NCI-H748 (cell line): Measurements from ENCODE around the gene MXD3.
"Not testable (repeated sequence)": the region's sequence is repeated elsewhere in the genome, so short reads cannot be mapped to it uniquely, and the experiment has no call there.

Source experiments
- DNase-seq: peaks from one replicate; lab custom pipeline; 2025; ENCODE audit not compliant: unreplicated experiment; lab: John Stamatoyannopoulos, UW

The MXD3 gene, protein sequence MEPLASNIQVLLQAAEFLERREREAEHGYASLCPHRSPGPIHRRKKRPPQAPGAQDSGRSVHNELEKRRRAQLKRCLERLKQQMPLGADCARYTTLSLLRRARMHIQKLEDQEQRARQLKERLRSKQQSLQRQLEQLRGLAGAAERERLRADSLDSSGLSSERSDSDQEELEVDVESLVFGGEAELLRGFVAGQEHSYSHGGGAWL

DNA sequence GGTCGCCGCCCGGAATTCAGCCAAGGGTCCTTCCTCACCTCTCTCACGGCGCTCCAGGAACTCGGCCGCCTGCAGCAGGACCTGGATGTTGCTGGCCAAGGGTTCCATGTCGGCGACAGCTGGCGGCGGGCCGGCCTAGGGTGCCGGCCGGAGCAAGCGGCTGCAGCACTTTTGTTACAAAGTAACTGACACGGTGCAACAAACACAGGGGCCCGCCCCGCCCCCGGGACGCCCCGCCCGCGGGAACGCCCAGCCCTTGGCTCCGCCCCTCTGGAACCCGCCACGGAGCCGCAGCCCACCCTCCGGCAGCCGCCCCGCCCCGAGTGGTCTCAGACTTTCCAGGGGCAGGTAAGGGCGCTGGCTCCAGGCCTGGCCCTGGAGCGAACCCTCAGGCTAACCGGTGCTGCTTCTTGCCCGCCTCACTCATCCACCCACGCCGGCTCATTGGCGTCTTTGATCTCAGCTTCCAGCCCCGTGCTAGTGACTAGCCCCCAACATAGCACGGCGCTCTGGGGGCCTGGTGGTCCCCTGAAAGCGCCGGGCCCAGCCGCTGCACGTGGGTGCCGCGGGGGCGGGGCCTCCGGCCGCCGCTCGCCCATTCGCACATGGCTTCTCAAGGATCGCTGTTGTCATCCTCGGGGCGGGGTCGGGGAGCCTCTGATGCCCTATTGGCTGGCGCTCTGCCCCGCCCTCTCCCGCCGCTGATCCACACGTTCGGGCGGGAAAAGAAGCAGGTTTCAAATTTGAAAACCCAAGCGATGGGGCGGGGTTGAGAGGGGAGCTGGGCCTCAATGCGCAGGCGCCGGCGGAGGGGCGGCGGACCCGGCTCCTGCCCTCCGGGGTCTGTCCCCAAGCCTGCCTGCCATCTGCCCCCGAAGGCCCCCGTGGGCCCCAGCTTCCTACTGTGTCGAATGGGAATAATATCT, at the start of gene MXD3:
Gene MXD3 (minus strand): TSS at position 176 of the 926 bp plus-strand sequence. CDS start 68 bp downstream, at position 108.
- peak; percentile 99 for DNase-seq

DNA sequence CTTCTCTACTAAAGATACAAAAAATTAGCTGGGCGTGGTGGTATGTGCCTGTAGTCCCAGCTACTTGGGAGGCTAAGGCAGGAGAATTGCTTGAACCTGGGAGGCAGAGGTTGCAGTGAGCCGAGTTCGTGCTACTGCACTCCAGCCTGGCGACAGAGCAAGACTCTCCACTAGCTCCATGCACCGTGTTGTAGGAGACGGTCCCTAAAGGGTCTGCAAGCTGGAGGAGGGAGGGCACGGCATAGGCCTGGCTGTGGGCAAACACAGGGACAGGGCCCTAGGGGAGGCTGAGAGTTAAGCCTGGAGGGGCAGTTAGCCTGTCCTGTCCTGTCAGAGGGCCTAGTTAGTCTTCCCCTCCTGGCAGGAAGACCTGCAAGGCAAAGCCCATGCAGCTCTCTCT, 49.0 kb upstream of the MXD3 start:
- not testable (repeated sequence) for DNase-seq

DNA sequence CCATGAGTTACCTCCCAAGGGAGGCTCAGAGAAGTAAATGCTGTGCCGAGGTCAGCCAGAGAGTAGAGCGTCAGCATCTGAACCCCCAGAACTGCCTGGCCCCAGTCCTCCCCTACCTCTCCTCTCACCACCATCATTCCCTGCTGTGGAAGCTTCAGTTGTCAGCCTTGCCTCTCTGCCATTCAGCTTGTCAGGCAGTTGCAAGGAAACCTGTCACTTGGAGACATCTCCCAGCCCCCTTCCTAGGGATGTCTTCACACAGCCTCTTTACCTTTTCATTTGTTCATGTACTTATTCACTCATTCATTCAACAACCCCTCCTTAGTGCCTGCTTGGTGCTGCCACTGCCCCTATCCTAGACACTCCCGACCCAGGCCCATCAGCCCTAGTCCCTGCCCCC, 48.2 kb upstream of the MXD3 start:
- DNase-seq = no peak

DNA sequence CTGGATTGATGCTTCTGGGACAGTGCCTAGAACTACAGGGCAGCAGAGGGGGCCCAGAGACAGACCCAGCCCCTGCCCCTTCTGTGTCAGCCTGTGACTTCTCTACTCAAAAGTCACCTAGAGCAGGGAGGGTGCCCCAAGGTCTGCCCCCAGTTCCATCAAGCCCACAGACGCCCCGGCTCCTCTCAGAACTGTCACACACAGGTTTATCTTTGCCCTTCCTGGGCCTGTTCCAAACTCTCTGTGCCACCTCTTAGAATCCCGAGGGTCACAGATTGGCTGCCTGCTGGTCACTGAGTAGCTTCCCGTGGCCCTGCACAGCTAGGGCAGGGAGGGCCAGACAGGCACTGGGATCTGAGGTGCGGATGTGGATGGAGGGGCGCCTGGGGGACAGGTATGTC, 47.8 kb upstream of the MXD3 start:
- DNase-seq = no peak

DNA sequence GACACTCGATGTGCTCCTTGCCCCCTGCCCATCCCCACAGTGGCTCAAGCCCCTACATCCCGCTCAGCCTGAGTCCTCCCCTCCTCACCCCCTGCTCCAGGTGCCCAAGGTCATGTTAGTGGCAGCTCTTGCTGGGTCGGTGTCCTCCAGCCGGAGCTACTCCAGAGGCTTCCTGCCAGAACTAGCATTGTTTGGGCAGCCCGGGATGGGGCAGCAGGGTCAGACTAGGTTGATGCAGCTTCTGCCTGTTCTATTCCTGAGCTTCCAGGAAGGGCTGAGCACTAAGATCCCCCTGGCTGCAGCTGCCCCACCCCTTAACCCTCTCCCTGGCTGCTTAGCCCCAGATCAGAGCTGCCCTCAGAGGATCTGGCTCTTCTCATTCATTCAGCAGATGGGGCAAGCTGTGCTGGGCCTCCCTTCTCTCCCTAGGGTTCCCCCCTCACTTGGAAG, 46.7 kb upstream of the MXD3 start:
- no peak for DNase-seq

DNA sequence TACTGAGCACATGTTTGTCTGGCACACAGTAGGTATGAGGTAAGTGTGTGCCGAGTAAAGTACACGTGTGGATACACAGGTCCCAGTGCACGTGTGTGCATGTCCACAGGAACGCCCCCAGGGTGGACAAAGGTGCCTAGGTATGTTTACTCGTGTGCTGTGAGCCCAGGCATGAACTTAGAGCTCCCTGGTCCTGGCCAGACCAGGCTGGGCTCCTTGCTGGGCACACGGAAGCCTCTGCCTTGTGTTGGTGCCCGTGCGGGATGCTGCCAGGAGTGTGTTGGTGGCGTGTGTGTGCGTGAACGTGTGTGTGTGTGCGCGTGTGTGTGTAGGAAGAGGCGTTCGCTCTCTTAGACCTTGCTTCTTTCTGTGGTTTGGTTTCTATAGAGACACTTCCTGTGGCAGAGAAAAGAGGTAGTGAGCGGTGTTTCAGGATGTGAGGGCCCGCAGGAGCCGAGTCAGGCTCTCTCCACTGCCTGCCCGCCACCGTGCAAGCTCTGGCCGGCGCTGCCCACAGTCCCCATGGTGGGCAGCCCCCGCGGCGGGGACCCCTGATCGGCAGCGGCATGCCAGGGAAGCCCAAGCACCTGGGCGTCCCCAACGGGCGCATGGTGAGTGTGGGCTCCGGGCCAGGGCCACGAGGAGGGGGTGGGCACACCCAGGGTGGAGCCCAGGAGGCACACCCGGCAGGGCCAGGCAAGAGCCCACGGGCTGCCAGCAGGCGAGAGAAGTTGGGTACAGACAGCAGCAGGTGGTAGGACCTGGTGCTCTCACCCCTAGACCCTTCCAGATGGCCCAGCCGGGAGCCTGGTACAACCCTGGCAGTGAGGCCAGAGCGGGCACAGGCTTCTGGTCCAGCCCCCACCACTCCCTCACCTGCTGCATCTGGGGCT, 46.0 kb upstream of the MXD3 start, which contains the start of gene RGS14:
Gene RGS14 (plus strand): TSS at position 466 of the 893 bp plus-strand sequence. CDS start 101 bp downstream, at position 567.
- DNase-seq = peak; percentile 73

DNA sequence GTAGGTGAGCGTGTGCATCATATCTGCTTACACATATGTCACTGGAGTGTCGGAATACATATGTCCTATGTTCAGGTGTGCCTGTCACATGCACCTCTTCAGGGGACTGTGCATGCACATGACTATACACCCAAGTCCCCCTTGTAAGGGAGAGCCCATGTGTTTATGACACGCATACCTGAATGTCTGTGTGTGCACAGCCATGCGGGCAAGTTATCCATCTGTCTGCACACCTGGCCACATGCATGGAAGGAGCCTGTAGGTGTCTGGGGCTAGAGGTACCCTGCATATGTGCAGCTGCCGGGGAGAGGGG, 45.4 kb upstream of the MXD3 start:
- DNase-seq = no peak

DNA sequence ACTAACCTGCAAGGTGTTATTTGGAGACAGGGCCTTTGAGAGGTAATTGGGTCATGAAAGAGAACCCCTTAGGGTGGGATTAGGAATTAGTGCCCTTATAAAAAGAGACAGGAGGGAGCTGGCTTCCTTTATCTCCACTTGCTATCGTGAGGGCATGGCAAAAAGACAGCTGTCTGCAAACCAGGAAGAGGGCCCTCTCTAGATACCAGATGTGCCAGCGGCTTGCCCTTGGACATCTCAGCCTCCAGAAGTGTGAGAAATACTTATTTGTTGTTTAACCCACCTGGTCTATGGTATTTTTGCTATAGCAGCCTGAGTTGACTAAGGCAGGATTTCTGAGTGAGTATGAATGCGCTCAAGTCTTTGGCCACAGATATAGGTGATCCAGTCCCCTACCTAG, 45.0 kb upstream of the MXD3 start:
- no peak for DNase-seq

DNA sequence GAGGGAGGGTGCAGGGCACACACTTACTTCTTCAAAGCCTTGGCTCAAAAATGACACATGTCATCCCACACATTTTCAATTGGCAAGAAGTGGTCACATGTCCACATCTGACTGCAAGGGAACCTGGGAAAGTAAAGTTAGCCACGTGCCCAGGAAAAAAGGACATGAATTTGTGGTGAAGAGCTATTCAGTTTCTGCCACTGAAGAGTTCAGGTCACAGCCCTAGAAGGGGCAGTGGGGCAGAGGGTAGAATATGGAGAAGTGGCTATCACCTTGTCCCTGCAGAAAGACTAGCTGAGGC, 44.1 kb upstream of the MXD3 start:
- DNase-seq = no peak

DNA sequence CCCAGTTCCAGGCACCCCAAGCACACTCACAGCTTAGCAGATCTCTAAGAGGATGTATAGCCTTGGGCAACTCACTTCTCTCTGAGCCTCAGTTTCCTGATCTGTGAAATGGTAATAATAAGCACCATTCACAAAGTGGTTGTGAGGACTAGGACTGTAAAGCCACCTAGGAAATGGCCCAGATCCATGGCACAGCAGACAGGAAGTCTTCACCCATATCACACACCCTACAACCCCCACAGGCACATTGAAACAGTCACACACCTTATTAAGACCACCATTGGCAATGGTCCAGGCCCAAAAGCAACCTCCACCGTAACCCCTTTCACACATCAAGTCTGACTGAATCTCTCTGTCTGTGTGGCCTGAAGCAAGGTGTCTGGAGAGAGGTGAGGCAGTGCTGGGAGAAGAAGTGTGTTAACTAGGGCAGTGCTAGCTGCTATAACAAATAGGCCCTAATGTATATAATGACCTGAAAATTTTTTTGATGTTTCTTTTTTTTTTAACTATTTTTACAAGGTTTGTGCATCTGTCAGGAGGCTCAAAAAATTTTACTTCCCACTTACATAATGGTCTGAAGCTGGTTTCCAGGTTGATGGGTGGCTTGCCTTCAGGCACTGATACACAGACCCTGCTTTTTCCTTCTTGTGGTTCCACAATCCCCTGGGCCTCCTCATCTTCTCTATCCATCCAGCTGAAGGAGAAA, 43.6 kb upstream of the MXD3 start:
- DNase-seq = no peak

DNA sequence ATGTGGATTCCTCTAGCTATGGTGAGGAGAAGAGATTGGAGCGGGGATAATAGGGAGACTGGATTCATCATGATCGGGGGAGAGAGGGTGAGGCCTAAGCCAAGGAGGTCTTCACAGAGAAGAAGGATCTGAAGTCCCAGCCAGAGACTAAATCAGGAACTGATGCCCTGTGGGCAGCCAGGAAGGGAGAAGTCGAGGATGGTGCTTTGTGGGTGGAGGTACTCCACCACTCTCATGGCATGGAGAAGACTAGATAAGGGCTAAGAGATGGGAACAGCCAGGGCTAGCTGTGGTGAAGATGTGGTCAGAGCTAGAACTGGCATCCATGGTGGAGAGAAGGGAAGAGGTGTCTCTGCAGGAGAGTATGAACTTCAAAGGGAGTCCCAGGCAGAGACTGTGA, 43.0 kb upstream of the MXD3 start:
- DNase-seq = no peak

DNA sequence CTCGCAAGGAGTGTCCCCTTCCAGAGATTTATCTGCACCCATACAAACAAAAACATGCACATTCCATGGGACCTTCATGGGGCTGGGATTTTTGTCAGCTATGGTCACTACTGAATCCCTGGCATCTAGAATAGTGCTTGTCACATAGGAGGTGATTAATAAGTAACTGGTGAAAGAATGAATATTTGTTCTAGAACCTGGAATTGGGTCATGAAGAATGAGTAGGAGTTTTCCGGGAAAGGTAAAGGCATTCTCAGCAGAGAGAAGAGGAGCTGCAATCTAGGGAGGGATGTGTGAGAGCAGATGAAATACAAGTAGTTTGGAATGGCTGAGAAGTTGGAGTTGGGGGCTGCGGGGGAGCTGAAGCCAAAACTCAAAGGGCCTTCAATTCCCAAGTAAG, 42.6 kb upstream of the MXD3 start:
- no peak for DNase-seq

DNA sequence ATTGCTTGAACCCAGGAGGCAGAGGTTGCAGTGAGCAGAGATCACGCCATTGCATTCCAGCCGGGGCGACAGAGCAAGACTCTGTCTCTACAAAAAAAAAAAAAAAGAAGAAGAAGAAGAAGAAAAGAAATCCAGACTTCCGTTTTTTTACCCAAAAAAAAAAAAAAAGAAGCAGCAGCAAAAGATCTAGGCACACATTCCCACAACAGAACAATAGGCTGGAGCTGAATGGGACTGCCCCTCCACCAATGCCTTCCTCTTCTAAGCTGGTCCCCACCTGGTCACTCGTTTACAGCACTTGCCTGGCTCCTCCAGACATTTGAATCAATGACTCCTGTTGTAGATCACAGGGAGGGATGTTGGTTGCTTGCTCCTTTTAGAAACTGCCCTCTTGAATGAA, 41.4 kb upstream of the MXD3 start:
- DNase-seq = no peak

DNA sequence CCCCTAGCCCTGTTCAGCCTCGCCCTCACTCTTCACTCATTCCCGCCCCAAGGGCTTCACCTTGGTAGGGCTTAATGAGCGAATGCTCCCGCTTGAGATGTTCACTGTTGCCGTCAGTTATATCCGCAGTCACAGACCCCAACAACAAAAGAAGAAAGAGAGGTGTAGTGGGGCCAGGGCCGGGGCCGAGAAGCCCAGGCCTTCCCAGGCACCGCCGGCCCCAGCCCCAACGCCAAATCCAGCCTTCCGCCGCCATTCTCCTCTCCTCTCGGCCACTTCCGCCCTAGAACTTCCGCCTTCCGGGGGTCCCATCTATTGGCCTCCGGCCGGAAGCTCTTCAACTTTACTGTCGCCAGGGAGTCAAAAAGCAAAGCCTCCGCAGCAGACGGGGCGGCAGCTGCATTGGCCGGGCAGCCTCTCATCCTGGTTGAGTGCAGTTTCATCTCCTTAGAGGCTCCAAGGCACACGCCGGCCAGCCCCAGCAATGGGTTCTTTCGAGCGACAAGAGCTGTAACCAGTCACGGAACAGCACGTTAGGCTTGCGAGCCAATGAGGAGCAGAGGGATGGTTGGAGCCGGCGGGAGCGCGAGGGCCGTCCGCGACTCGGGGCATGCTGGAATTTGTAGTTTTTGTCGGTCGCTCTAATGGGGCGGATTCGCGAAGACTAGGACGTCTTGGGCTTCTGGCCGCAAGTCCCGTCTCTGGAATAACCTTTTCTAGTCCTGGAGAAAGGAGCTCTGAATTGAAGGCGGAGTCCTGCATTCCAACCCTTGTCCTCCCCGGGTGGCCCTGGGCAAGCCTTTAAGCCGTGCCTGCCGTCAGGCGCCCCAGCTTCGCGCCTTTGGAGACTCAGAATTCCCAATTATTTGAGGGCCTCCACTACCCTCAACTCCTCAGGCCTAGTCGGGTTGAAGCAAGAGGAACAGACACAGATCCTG, 40.0 kb upstream of the MXD3 start, which contains the start of gene LMAN2:
Gene LMAN2 (minus strand): TSS at position 277 of the 938 bp plus-strand sequence. CDS start 21 bp downstream, at position 256.
- DNase-seq = peak; percentile 94

DNA sequence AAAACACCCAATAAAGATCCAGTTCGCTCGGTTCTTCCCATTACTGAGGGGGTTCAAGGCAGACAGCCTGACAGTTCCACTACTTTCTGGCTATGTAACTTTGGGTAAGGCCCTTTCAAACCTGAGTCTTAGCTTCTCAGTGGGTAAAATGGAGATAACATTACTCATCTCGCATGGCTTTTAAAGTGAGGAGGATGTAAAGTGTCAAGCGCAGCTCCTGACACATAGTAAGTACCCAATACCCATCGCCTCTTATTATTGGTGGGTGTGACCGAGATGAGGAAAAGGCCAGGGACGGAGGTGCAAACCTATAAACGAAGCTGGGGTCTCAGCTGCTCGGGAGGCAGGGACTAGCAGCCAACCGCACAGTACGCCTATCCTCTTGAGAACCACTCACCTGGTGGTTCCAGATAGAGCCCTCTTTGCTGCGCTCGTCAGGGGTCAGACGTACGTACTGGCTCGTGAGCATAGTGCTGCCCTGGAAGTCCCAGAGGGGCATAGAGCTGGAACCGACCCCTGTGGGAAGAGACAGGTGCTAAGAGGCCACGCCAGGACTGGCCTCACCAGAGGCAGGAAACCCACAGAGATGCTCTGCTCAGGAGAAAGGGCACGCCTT, 39.2 kb upstream of the MXD3 start:
- DNase-seq = peak; percentile 68

DNA sequence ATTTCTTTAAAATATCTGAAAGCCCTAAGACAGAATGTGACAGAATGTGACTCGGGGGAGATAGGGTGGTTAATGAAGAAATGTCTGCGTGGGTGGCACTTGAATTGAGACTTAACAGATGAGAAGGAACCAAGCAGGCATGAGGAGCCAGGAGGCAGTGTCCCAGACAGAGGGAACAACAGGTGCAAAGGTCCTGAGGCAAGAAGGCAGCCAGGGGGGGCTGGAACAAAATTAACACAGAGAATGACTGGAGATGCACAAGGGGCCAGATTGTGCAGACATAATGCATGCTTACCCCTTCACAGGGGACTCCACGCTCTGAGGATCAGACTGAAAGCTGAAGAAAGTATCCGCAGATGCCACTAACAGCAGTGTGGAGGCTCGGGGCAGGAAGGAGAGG, 38.1 kb upstream of the MXD3 start:
- DNase-seq = no peak

DNA sequence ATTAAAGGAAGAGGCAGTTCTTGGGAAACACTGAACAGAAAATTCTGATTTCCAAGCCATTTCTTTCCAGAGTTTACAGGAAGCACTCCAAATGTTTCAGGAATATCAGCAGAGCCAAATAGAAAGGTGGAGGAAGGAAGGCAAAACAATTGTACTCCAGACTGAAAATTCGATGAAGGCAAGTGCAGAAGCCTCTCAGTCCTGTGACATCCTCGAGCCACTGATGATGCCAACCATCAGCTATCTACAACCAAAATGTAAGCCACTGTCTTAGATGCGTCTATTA, 37.6 kb upstream of the MXD3 start:
- DNase-seq = no peak

DNA sequence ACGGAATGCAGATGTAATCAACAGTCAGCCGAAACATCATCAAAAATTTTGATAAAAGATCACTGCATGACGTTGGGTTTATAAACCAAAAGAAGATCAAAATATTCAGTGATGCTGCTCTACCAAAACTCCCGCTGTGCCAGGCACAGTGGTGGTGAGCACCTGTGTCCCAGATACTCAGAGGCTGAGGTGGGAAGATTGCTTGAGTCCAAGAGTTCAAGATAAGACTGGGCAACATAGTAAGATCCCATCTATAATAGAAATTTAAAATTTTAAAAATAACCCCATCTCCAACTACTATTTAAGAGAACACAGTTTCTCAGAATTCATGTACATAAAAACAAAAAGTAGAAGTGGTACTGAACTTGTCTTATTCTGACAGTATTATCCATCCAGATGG, 36.0 kb upstream of the MXD3 start:
- no peak for DNase-seq

DNA sequence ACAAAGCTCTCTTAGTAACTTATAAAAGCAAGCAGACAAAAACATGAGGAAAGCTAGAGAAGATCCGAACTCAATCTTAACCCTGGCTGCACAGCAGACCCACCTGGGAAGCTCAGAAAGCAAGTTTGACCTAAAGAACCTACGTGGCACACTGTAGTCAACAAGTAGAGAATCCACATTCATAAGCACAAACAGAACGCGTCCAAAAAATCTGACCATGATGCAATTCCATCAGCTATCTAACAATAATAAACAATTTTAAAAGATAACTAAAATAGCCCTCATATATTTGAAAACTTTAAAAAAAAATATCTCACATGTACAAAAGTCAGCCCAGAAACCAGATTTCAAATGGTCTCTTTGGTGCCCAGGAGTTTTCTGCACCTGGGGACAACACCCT, 35.1 kb upstream of the MXD3 start:
- no peak for DNase-seq

DNA sequence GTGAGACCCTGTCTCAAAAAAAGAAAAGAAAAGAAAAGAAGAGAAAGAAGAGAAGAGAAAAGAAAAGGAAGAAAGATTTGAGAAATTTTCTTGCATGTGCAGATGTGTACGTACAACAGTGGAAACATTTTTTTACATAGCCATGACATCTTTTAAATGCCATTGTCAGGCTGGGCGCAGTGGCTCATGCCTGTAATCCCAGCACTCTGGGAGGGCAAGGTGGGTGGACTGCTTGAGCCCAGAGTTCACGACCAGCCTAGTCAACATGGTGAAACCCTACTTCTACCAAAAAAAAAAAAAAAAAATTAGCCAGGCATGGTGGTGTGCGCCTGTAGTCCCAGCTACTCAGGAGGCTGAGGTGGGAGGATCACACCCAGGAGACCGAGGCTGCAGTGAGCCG, 33.2 kb upstream of the MXD3 start:
- no peak for DNase-seq
